SK-N-SH (cell line): ENCODE measurements around the gene MTA3.

ENCODE experiments used
- CHD2 ChIP-seq: fragments of 150-350 bp; IDR thresholded peaks from 2 replicates; pipeline ENCODE4 v1.6.1; 2018; ENCODE audit warnings: low read length; ENCODE audit not compliant: partially characterized antibody
- CTCF ChIP-seq: fragments of 200-600 bp; sonication (generic); IDR thresholded peaks from 2 replicates; pipeline ENCODE4 v1.6.1; 2017; ENCODE audit warnings: antibody characterized with exemption, mild to moderate bottlenecking, moderate library complexity
- EP300 ChIP-seq, 2 experiments: IDR thresholded peaks; 2 replicates each; pipeline versions ENCODE4 v1.4.0 to v1.6.1; 2012; ENCODE audit warnings: borderline replicate concordance in 1 of 2, low read depth in 1 of 2, low read length in 1 of 2
- MAX ChIP-seq: IDR thresholded peaks from 2 replicates; pipeline ENCODE4 v1.4.0; 2012; ENCODE audit warnings: low read depth
- MXI1 ChIP-seq: IDR thresholded peaks from 2 replicates; pipeline ENCODE4 v1.6.1; 2012; ENCODE audit warnings: mild to moderate bottlenecking, low read depth, low read length, improper control_type of control experiment
- POLR2AphosphoS5 ChIP-seq: IDR thresholded peaks from 2 replicates; pipeline ENCODE4 v1.6.1; 2012; ENCODE audit warnings: low read depth, low read length
- REST ChIP-seq: IDR thresholded peaks from 2 replicates; pipeline ENCODE4 v1.6.1; 2012; ENCODE audit warnings: mild to moderate bottlenecking, low read depth, low read length, moderate library complexity
- RFX5 ChIP-seq: IDR thresholded peaks from 2 replicates; pipeline ENCODE4 v1.6.1; 2012; ENCODE audit warnings: mild to moderate bottlenecking, improper control_type of control experiment, low read length
- TAF1 ChIP-seq: IDR thresholded peaks from 2 replicates; pipeline ENCODE4 v1.6.1; 2012; ENCODE audit warnings: low read depth, mild to moderate bottlenecking, low read length, moderate library complexity, borderline replicate concordance
- TCF12 ChIP-seq: IDR thresholded peaks from 2 replicates; pipeline ENCODE4 v1.4.0; 2012
- USF1 ChIP-seq: IDR thresholded peaks from 2 replicates; pipeline ENCODE4 v1.4.0; 2012; ENCODE audit warnings: low read depth, borderline replicate concordance
- YY1 ChIP-seq: IDR thresholded peaks from 2 replicates; pipeline ENCODE4 v1.4.0; 2012; ENCODE audit warnings: low read depth, mild to moderate bottlenecking

- TF ChIP-seq YY1 (no peak), CTCF (no peak), CHD2 (no peak), TAF1 (no peak), RFX5 (no peak), REST (no peak), POLR2AphosphoS5 (no peak), EP300 (IDR thresholded peaks at IDR 0.05; ENCODE audit: borderline replicate concordance in 1 of 2, low read depth in 1 of 2, low read length in 1 of 2) (no peak), USF1 (no peak), MXI1 (no peak), MAX (no peak), TCF12 (no peak)
These were observed 1.6 kb upstream of the MTA3 start for GRCh38 chr2:42566837-42567321.
